GM21390 (cell line): Measurements from ENCODE around the gene SLC39A3.

Experiments
- ATAC-seq: cut with Tn5 transposase; IDR thresholded peaks from one replicate; pipeline ENCODE4 v1.9.1; 2021; ENCODE audit not compliant: unreplicated experiment

The SLC39A3 gene, protein sequence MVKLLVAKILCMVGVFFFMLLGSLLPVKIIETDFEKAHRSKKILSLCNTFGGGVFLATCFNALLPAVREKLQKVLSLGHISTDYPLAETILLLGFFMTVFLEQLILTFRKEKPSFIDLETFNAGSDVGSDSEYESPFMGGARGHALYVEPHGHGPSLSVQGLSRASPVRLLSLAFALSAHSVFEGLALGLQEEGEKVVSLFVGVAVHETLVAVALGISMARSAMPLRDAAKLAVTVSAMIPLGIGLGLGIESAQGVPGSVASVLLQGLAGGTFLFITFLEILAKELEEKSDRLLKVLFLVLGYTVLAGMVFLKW

DNA sequence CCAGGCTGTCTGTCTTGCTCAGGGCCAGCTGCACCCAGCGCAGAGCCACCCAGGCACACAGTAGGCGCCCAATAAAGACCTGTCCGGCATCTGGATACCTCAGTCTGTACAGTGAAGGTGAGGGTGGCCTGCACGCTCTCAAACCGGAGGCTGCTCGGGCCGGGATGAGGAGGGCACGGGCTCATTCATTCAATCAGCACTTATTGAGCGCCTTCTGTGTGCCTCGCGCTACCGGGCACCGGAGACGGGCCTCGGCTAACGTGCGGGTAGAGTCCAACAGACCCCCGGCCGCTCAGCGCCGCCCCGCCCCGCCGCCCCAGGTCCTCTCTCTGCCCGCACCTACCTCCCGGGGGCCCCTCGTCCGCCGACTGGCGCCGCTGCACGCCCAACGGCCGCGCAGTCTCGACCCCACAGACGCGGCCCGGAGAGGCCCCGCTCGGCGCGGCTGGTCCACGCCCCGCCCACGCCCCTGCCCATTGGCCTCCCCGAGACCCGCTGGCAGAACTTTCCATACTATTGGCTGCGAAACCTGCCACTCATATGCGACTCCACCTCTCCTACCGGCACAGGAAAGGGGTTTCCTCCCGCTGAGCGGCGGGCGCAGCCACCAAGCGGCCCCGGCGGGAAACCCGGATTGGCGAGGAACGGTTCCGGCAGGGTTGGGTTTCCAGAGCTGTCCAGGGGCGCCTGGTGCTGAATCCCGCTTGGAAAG, at the start of gene SLC39A3:
Gene SLC39A3, minus strand, starts transcription at position 416 of the 712 bp plus-strand sequence. CDS start 2,760 bp downstream, outside the sequence.
- peak; percentile 85 for ATAC-seq

DNA sequence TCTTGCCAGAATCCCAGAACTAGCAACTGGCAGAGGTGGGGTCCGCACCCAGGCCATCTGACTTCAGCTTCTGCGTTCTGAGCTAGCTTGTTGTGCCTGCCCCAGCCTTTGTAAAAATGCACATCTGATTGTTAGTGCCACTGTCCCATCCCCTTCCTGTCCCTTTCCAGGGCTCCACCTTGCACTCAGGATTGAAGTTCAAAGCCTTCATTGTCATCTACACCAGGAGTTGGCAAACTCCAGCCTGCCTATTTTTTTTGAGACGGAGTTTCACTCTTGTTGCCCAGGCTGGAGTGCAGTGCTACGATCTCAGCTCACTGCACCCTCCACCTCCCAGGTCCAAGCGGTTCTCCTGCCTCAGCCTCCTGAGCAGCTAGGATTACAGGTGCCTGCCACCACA, 48.4 kb upstream of the SLC39A3 start:
- ATAC-seq = no peak

DNA sequence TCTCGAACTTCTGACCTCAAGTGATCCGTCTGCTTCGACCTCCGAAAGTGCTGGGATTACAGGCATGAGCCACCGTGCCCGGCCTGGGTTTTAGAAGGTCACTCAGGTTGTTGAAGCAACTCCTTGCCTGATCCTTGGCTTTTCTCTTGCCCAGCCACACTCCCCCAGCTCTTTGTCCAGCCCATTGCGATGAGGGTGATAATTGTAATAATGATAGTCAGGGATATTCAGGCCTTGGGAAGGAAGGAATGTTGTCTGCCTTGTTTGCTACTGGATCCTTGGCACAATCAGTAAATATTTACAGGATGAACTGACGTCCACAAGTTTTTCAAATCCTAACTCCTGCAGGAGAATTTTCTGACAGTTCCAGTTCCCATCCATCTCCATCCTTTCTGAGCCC, 47.3 kb upstream of the SLC39A3 start:
- no peak for ATAC-seq

DNA sequence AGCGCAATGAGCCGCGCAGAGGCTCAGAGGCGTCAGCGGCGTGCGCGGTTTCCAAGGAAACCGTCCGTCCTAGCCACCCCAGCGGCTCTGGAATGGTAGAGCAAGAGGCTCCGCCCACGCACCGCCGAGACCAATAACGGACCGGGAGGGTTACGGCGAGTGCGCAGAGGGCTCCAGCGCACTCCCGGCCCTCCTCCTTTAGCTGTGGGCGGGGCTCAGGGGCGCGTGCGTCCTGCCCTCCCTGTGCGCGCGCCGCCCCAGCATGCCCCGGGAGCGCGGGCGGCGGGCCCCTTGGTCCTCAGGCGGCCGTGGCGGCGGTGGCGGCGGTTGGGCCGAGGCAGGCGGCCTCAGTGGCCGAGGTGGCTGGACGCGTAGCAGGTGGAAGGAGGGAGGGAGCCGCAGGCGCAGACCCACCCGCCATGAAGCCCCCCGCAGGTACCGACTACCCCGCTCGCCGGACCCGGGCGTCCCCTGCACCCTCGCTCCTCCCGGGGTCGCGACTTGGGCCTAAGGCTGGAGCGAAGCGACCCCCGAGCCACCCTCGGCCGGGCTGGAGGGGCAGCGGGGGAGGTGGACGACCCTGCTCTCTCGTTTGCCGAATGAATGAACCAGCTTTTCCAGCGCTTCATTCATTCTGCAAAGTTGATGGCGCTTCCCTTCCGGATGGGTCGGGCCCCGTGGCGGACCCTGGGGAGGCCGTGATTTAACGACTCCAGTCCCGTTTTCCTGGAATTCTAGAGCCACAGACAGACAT, 45.6 kb upstream of the SLC39A3 start, which contains the start of gene THOP1:
Gene THOP1, plus strand, starts transcription at position 260 of the 754 bp plus-strand sequence. Its CDS starts 160 bp downstream, at position 420.
- peak; percentile 53 for ATAC-seq

DNA sequence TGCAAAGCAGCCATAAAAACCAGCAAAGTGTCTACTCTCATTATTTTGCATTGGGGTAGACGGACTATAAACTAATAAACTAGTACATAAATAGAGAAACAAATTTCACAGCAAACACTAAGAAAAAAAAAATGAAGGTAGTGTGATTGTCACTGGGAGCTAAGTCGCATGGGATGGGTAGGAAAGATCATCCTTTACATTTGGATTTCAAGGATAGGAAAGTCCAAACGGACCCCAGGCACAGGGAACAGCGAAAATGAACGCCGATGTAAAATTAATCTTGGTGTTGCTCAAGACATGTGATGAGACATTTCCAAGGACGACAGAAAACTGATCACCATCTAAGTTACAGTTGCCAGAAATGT, 43.9 kb upstream of the SLC39A3 start:
- no peak for ATAC-seq

DNA sequence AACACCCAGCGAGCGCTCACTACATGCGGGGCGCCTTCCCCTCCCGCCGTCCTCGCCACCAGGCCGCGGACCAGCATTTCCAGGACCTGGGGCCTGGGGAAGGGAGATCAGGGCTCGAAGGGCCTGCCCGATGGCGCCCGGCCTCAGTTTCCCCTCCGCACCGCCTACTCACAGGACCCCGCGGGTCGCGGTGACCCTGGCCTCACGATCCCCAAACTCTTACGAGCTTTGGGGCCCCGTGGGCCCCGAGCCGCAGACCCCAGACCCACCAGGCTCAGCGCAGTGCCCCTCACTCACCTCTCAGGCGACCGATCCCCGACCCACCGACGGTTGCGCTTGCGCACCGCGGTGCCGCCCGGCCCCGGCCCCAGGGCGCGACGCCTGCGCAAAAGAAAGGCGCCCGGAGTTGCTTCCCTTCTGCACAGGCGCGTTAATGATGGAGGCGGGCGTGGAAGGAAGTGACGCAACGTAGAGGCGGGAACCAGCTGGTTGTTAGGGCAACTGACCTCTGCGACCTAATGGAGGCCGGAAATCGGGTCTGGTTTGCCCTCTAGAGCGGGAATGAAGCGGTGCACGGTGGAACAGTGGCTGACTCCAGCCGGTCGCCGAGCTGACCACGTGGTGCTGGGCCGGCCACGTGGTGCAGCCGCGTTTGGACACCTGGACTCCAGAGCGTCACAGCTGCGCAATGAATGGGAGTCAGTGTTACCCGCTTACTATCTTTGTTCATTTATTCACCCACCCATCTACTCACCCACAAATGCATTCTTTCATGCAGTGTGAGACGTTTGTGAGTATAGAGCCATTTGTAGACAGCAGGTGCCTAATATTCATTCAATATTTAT, 43.3 kb upstream of the SLC39A3 start, which contains the start of gene SGTA:
Gene SGTA, minus strand, starts transcription at position 338 of the 845 bp plus-strand sequence. CDS start 14,205 bp downstream, outside the sequence.
- ATAC-seq = peak; percentile 76

DNA sequence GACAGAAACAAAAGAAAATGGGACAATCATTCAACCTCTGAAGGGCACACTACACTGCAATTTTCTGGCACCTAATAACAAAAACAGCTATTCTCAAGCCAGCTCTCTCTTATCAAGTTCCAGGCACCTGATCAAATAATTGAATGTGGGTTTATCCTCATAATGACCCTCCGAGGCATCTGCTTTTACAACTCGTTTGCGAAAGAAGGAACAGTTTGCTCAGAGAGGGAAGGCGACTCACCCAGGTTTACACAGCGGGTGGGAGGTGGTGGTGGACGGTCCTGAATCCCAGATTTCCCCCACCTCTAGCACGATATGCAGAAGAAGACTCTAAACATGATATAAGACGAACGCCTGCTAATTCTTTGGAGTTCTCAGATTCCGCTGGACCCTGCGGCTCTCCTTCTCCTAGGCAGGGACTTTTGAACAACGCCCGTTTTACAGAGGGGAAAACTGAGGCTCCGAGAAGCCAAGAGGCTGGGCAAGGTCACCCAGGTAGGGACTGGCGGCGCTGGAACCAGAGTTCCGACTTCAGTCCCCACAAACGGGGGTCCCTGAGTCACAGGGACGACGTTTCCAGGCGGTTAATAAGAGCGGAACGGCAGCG, 42.6 kb upstream of the SLC39A3 start:
- no peak for ATAC-seq

DNA sequence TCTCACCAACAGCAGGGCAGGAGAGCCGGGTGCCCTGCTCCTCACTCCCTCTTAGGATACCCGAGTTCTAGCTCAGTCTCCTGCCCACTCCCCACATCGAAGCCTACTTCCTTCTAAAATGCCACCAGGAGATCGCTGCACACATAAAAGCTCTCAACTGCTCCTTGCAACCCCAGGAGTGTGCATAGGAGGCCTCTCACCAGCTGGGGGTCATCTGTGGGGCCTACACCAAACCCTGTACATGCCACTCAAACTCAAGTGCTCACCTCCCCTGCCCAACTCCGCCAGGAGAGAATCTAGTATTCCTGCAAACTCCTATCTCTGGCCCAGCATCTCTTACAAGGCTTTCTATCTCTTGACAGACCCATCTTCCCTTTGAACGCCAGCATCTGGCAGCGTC, 40.5 kb upstream of the SLC39A3 start:
- no peak for ATAC-seq

DNA sequence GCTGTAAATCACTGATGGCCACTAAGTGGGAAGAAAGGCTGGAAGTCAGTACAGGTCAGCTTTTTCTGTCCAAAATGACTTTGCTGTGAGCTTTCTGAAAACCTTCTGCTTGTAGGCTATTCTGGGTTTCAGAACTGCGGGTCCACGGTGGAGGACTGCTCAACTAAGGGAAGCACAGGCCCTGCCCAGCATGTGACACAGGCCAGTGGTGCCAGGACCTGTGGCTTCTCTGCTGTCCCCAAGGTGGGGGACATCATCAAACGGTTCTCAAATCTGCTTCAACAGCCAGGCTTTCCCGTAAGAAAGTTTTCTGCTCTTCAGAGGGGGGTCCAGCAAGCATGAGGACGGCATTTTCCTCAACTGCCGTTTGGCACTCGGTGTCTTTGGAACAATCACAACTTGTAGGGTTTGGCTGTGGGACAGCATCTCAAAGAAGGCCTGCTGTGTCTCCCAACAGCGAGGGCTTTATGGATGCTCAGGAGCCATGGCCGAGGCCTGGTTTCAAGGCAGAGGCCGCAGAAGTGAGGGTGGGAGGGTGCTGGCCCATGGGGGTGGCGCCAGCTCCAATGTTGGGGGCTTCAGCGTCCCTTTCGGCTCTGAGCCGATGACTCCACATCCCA, 39.4 kb upstream of the SLC39A3 start:
- ATAC-seq = no peak

DNA sequence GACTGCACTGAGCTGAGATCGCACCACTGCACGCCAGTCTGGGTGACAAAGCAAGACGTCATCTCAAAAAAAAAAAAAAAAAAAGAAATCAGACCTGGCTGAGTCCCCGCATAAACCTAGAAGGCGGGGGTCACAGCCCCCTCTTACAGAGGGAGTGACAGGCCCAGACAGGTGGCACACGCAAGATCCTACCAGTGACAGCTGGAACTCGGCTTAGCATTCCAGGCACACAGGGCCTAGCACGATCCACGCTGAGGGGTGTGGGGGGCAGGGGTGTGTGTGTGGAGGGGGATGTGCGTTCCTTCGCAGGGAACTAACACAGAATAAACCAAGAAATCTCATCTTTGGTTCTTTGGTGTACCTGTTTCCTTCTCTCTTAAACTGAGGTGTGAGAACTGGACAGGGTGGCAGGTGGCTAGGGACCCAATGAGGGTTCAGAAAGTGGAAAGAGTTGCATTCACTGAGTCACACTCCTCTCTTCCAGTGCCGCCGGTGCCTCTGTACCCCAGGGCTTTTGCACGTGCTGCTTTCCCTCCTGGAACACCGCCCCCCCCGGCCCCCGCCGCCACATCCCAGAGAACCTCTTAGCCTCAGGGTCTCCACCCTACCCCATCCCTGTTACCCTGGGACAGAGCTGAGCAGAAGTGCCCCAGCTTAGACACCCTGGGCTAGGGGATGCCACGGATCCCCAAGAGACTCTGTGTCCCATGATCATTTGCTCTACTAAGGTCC, 38.3 kb upstream of the SLC39A3 start:
- no peak for ATAC-seq

DNA sequence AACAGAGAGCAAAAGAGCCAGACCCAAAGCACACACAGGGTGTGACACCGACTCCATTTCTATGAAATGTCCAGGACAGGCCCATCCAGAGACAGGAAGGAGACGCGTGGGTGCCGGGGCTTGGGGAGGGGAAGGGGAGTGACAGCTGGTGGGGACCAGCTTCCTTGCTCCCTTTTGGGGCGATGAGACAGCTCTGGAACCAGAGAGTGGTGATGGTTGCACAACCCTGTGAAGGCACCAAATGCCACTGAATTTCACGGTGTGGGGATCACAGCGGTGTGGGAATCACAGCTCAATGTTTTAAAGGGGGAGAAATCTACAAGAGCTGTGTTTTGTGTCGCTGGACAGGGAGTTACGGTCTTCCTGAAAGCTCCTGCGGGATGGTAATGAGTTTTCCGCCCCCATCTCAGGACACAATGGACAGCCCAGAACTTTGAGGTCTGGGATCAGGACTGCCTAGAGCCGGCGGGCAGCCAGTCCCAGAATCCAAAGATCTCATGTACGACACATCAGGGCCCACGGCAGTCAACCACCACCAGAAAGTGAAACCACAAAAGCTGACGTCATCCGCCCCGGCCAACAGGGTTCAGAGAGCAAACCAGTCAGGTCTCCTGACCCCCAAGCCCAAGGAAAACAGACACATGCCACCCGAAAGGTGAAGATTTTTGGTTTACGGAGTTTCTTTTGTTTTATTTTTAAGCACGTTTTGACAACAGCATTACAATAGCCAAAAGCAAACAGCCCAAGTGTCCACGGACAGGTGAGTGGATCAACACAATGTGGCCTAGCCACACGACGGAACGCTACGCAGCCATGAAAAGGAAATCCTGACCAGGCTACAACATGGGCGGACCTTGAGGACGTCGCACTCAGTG, 36.0 kb upstream of the SLC39A3 start:
- ATAC-seq = no peak

DNA sequence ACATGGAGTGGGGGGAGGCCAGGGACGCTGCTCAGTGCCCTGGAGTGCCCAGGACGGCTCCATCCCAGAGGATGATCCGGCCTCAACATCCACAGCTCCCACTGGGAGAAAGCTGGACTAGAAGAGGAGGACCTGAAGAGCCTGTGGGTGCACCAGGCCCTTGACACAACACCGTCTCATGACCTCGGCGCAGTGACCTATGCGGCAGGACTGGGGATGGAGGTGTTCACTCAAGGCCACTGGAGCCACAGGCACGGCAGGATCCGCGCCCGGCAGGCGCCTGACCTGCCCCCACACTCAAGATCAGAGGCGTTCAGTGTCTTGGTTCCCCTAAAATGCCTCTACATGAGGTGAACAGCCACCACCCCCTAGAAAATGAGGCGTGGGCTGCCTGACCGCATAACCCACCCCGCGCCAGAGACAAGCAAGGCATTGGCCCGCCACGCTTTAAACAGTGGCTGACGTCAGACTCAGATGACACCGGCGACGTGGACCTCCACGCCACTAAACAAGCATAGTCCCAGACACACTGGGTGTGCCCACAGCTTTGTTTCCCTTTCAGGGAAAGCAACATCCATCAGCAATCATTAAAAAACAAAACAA, 35.2 kb upstream of the SLC39A3 start:
- ATAC-seq = no peak

DNA sequence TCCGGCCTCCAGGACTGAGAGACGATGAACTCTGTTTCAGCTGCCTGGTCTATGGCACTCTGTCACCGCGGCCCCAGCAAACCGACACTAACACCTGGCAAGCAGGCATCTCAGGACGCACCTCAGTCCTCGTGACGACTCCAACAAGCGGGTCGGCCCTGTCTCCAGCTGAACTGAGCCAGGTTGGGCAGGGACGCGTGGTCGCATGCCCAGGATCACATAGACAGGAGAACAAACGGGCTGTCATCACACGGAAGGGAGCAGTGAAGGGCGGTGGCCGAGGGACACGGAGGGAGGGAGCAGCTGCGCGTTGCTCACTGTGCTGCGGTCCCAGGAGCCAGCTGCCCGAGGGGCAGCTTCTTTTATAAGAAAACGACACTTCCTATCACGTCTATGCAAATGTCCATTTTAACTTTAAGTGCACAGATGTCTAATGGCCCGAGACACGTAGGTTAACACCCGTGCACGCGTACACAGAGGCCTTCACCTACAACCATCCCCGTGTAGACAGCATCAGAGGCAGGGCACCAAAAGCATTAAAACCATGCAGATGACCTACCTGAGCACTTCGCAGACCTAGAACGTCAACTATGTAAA, 34.4 kb upstream of the SLC39A3 start:
- no peak for ATAC-seq

DNA sequence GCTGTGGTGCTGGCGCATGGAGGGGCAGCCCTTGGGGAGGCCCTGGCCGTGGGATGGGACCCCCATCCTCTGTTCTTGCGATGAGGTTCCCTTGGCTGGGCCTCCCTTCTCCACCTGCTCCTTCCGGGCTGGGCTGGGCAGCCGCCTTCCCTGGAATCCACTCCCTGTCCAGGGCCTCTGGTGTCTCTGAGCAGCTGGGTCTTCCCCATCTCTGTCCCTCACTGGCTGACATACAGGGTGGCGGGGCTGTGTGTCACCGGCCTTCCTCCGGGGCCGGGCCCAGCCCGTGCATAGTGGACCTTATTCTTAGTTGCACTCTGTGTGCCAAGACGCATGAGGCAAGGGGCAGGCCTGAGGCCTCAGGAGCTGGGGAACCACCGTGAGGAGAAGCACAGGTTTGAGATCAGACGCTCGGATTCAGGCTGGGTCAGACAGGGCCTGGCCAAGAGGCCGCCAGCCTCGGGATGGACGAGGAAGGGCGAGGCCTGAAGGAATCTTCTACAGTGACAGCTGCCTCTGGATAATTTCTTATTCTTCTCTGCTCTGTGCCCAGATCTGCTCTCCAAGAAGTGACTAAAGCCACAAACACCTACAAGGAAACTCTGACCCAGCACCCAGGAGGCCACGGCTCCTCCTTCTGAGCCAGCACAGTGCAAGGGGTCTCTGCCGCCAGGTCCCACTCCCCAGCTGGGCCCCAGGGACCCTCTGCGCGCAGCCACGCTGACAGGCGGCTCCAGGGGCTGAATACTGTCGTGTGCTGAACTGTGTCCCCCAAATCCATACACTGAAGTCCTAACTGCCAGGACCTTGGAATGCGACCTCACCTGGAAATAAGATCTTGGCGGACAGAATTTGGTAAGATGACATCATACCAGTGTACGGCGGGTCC, 32.2 kb upstream of the SLC39A3 start:
- no peak for ATAC-seq

DNA sequence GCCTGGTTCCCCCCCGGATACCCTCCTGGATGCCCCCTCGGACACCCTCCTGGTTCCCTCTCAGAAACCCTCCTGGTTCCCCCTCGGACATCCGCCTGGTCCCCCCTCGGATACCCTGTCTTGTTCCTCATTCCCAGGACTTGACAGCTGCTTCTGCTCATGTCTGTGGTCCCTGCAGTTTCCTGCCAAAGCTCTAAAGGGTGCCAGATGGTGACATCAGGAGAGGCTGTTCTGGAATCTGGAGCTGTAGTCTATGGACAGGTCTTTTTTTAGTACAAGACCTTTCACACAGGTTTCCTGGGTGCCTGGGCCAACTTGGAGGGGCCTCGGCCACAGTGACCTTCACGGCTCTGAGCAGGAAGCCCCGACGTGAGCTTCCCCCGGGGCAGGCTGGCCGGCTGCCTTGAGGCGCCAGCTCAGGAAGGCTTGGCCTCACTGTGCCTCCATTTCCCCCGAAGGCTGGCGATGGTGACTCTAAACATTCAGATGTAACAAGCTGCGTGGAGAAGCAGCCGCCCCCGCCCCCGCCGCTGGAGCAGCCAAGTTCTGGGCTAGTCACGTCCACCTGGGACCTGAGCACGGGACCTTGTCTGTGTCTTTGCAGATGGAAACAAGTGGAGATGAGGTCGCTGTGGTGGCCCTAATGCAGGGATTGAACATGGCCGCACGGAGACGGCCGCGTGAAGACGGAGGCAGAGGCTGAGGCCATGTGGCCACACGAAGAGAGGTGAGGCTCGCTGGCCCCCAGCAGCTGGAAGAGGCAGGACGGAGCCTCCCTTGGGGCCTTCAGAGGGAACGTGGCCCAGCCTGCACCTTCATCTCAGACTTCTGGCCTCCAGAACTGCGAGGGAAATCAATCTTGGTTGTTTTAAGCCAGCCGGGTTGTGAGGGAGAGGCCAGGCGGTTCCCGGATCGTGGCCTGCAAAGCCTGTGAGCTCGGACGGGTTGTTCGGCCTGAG, 30.5 kb upstream of the SLC39A3 start:
- no peak for ATAC-seq
